GM18861 (cell line): ENCODE data around the gene ACADS.

Source experiments
- ATAC-seq: cut with Tn5 transposase; IDR thresholded peaks from one replicate; pipeline ENCODE4 v1.9.1; 2021; ENCODE audit not compliant: unreplicated experiment

Gene ACADS, protein sequence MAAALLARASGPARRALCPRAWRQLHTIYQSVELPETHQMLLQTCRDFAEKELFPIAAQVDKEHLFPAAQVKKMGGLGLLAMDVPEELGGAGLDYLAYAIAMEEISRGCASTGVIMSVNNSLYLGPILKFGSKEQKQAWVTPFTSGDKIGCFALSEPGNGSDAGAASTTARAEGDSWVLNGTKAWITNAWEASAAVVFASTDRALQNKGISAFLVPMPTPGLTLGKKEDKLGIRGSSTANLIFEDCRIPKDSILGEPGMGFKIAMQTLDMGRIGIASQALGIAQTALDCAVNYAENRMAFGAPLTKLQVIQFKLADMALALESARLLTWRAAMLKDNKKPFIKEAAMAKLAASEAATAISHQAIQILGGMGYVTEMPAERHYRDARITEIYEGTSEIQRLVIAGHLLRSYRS

DNA sequence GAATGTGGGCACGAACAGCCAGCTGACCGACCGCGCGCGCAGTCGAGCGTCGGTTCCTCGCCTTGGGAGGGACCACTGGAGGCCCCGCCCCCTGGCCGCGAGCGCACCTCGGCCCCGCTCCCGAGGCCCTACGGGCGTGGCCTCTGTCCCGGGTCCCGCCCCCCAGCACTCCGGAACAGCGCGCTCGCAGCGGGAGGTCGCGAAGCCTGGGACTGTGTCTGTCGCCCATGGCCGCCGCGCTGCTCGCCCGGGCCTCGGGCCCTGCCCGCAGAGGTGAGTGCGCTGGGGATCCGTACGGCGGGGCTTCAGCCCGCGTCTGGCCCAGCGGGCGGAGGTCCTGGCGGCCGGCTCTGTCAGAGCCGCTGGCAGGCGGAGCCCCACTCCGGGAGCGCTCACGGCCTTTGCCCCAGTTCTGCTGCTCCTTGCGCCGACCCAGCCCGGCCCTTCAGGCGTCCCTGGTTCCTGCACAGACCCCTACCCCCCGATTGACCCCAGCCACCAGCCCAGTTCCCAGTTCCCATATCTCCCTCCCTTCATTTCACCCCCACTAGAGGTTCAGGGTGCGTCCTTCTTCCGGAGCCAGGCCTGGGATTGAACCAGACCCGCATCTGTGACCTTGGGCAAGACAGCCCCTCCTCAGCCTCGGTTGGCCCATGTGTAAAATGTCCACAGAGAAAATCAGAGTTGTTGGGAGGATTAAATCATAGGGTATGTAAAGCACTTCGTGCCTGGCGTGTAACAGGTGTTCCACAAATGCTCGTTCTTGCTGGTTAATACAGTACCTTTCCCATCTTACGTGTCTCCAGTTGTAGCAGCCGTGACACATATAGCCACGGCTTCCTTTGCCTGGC lies at the start of gene ACADS:
Gene ACADS, plus strand, starts transcription at position 168 of the 851 bp plus-strand sequence. Its CDS starts 60 bp downstream, at position 228.
- ATAC-seq, result peak; percentile 88

DNA sequence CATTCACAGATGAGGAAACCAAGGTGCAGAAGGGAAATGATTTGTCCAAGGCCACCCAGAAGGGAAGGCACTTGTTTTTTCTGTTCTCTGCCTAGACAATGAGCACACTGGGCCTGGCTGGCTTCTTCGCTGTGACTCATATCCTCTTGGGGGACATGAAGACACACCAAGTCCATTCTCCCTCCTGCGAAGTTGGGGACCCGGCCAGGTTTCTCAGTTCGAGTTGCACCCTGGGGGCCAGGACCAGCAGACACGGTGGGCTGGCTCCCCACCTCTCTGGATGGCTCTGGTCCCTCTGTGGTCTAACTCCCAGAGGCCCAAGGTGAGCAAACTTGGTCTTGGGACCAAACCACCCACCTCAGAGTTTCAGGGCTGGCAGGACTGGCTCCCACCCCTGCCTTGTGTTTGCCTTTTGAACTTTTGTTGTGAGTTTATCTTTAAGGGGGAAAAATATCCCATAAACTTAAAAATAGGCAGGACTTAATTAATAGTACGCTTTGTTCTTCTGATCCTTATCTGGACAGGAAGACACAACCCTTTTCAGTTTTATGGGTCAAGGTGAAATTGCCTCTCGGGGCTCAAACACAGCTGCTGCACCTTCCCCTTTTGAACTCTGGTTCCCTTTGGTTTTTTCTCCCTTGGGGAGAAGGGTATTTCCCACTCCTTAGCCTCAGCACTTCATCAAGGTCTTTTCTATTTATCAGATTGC lies 47.7 kb upstream of the ACADS start:
- ATAC-seq, result peak; percentile 61

DNA sequence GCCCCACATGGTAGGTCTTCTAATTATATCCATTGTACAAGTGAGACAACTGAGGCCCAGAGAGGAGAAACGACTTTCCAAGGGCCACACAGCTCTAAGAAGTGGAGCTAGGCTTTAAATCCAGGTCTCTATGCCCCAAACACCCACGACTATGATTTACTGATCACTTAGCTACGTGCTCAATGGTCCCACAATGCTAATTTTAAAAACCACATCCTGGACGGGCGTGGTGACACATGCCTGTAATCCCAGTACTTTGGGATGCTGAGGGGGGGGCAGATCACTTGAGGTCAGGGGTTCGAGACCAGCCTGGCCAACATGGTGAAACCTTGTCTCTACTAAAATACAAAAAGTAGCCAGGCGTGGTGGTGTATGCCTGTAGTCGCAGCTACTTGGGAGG lies 47.1 kb upstream of the ACADS start:
- ATAC-seq, result no peak

DNA sequence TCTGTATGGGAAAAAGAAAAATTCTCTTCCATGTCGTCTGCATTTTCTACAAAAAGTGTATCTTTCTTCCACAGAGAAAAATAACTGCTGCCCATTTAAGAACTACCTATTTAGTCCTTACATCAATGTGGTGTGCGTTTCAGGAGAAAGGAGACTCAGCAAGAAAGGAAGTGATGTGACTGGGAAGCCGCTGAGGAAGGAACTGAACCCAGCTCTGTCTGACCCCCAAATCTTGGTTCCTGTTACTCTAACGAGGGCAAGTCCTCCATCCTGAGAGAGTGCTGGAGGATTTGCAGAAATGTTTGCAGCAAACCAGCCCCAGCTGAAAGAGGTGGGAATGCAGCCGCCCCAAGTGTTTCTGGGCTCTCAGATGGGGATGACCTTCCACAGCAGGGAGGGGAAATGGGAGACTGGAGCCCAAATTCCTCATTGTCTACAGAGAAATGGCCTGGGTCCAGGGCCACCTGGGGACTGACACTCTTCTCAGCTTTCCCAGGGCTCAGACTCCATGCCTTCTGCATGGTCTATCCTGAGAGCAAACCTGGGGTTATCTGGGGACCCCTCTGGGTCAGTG lies 45.4 kb upstream of the ACADS start:
- ATAC-seq, result no peak

DNA sequence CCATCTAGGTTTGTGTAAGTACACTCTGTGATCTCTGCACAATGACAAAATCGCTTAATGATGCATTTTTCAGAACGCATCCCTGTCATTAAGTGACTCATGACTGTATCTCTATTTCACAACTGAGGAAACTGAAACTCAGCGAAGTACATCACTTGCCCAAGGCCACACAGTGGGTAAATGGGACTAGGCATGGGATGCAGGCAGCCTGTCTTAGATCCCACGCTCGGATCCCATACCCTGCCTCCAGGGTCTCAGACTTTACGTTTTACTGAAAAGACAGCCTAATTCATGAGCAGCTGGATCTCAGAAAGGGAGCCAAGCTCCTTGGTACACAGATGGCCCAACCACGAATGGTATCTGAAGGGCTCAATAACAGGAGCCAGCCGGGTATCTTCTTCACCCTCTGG lies 41.1 kb upstream of the ACADS start:
- ATAC-seq, result peak; percentile 0

DNA sequence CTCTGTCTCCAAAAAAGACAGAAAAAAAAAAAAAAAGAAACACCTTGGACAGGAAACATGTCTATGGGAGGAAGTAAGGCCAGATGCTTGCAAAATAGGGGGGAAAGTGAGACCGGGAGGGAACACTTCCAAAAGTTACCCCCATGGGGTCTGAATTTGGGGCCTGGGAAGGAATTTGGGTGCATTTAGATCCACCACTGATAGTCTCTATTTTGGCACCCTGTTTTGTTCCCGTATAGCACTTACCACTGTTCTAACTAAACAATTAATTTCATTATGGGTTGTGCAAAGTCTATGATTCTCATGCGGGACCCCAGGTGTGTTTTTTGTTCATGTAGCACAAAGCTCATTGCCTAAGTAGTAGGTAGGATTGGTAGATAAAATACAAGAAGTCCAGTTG lies 40.1 kb upstream of the ACADS start:
- ATAC-seq, result no peak

DNA sequence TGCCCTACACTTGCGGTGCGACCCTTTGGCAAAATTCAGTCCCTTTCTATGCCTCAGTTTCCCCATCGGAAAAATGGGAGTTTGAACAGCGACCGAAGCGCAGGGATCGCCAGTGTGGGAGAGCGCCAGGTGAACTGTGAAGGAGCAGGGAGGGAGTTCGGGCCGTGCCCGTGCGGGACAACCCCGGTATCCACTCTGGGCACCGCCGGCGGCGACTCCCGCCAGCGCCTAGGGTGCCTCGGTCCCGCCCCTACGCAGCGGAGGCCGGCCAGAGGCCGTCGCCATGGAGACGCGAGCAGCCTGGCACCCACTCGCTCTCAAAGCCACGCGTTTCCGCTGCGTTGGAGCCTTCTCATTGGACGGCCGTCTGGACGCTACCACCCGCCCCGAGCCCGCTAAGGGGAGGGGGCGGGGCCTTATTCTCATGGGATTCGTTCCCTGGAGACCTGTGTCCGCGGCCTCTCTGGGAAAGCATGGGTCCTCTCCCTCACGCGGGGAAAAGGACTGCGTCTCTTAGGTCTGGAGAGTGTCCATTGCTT lies 39.4 kb upstream of the ACADS start:
- peak; percentile 64 for ATAC-seq

DNA sequence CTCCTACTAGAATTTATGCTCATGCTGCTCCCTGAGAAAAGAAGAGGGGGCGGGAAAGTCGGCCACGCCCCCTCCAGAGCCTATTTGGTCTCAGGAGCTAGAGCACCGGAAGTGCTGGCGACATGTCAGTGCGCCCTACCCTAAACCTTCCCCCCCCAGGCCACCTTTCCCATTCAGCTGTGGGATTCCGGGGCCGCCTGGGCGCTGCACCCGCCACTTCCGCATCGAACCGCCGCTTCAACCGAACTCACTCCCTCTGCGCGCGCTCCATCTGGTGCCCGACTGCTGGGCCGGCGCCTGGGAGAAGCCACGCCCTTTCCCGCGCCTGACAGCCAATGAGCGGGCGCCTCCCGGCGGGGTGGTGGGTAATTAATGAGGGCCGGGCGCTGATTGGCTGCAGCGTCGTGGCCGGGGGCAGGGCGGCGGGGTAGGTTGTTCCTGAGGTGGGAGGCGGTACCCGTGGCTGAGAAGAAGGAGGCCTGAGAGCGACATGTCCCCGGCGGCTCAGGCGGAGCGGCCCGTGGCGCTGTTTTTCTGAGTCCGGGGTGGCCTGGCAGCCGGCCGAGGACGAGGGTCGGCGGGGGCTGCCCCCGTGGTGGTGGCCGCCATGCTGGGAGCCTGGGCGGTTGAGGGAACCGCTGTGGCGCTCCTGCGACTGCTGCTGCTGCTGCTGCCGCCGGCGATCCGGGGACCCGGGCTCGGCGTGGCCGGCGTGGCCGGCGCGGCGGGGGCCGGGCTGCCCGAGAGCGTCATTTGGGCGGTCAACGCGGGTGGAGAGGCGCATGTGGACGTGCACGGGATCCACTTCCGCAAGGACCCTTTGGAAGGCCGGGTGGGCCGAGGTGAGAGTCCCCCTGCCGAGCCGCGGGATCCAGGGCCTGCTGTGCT lies 38.7 kb upstream of the ACADS start, which contains the start of gene MLEC:
Gene MLEC, plus strand, starts transcription at position 460 of the 888 bp plus-strand sequence. Its CDS starts 148 bp downstream, at position 608.
- peak; percentile 41 for ATAC-seq

DNA sequence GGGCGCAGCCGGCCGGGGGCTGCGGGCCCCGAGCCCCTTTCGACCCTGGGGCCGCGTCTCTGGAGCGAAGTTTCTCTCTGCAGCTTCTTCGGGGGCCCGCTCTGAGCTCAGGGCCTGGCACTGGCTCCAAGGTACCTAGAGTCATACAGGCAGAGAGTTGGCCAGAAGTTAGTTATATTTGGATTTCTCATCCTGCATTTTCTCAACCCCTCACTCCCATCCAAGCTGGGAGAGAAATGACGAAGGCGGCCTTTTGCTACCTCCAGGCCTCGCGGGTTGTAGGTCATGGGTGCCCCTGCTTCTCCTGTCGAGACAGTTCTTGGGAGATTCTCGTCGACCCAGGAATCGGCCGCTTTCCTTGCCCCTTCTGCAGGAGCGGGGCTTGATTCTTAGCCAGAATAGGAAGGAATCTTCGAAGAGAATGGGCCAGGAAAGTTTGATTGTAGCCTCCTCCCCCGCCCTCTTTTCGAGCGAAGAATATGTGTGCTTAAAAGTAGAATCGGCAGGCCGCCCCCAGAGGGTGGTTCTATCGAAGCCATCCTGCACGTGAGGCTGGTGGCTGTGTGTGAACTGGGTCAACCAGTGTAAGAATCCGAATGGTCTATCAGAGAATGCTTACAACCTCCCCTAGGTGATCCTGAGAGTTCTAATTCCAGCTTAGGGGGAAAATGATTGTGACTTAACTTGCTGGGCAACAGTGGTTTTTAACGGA lies 37.9 kb upstream of the ACADS start:
- no peak for ATAC-seq

DNA sequence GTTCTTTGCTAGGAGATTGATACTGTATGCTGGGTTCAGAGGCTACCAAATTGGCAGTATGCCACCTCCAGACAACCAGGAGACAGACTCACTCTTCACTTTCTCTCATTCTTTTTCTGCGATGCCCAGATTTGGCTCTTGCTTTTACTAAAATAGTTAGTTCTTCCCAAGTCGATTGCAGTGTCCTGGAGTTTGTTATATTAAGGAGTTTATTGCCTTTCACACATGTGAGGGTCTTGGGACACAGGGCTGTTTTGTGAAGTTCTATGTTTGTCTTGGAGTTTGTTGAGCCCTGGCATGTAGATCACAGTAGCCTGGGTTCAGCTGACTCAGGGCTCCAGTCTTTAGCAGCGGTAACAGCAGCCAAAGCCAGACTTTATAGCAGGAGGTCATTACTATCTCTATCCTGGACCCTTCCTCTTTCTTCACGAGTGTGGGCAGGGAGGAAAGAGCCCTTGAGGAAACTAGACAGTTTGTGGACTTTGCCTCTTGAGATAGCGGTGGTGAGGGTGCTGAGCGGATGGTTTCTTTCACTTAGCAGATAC lies 37.0 kb upstream of the ACADS start:
- ATAC-seq, result no peak

DNA sequence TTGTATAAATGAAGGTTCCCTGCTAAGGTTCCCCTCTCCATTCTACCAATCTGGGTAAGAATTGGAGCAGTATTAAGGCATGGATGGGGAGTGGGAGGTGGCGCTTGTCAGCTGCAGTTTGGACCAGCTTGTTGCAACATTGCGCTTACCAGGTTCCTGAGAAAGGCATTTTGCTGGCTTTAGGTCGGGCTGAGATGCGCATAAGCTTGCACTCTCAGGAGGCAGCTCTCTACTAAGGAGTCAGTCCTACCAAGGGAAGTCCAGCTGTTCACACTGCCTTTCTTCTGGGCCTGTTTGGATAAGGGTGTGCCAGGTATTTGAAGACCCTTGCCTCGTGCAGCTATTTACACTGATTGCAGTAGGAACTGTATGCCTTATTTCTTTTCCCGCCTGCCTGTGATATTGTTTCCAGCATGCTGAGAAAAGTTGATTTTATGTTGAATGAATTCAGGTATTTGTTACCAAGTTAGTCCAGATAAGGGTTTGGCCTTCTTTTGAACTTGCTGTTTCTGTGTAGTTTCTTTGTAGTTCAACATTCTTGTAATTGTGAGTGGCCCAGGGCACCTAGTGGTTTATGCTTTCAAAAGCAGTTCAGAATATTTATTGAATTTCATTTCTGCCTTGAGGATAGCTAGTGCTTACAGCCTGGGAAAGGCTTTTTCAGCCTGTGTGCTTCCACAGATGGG lies 36.1 kb upstream of the ACADS start:
- ATAC-seq, result no peak

DNA sequence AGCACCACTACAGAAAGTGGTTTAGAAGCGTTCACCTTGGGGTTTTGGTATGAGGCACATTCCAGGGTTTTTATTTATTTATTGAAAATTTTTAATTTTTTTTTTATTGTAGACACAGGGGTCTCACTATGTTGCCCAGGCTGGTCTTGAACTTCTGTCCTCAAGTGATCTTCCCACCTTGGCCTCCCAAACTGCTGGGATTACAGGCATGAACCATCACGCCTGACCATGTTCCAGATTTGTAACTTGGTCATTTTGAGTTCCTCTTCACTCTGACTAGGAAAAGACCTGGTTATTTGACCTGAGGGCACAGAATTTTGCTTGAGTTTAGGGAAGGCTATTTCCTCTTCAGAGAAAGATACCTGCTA lies 35.6 kb upstream of the ACADS start:
- no peak for ATAC-seq

DNA sequence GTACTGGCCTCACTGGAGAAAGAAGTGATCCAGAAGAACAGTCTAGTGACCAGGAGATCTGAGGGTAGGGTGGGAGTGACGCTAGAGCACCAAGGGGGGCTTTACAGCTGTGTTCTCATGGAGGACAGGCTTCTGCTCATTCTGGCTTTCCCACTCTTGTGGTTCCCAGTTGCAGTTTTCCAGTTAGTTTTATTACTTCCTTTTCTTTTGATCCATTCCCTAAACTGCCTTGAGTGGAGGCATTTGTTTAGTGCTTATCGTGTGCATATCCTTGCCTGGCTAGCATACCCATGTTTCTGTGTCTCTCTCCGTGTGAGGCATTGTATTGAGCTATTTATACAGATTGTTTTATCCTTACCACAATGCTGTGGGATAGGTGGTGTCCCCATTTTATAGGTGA lies 34.6 kb upstream of the ACADS start:
- ATAC-seq, result no peak

DNA sequence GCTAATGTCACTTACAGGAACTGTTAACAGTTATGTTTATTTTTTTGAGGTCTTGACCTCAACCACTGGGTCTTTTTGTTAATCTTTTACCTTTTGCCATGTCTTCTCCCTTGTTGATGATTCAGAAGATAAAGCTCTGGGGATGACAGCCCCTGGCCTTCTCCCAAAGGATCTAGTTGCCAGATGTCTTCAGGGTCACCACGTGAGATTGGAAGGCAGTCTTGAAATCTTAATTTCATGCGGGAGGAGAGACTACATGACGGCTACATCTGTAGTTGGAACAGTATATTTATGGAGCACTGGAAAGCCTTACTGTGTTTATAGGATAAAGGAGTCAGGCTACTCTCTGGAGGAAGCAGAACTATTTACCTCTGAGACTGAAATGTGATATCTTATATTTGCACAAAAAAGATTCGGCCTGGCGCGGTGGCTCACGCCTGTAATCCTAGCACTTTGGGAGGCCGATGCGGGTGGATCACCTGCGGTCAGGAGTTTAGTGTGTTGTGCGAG lies 33.0 kb upstream of the ACADS start:
- no peak for ATAC-seq

DNA sequence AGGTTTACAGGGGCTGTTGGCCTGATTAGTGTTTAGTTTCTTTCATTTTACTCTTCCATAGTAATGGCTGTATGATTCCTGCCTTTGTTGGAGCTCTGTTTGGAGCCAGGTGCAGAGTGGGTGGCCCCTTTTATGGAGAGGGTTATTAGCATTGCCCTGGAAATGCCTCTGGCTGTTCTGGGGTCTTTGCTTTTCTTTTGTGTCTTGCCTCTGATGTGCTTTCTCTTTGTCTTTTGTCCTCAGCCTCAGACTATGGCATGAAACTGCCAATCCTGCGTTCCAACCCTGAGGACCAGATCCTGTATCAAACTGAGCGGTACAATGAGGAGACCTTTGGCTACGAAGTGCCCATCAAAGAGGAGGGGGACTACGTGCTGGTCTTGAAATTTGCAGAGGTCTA lies 31.8 kb upstream of the ACADS start:
- no peak for ATAC-seq

DNA sequence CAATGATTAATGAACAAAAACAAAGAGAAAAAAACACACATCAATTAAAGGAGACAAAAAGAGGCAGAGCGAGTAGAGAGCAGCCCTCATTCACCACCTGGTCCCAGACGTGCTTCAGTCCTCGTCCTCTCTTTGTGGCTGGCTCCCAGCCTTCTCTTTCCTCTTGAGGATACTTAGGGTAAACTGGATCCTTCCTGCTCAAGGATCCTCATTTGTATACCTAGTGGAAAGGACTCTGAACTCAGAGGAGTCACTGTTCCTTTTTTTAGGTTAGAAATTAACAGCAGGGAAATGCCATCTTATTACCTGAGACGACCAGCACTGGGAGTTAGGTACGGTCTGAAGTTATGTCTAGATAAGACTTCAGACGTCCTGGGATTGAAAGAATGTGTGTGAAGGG lies 29.0 kb upstream of the ACADS start:
- no peak for ATAC-seq

DNA sequence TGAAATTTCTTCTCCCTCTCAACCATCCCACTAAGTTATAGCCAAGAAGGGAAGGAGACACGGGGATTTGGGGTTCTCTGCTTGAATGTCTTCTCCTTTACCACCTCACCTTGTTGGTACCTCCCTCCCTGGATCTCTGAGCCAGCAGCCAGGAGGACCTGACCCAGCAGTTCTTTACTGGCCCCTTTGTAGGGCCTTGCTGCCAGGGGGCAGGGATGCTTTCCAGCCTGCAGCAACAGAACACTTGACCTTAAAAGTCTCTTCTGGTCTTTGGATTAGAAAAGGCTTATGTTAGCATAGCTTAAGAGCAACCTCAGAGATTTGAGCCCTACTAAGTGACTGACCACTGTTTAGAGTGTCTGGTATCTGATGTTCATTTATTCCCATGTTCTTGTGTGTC lies 28.3 kb upstream of the ACADS start:
- no peak for ATAC-seq

DNA sequence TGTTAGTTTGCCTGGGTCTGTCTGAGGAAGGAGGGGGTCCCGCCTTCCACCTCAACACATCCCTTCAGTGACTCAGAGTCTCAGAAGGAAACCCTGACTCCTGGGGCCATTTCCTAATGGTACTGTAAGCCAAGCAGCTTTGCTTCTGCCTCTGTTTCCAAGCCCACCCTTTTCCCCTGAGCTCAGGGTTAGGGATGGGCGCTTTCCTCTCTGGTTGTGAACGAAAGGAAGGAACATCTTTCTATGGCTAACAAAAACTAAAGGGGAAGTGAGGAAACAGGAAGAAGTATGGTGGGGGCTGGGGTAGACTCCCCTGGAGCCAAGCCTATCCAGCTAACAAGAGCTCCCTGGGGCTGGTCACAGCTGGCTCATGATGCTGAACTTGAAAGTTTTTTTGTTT lies 27.0 kb upstream of the ACADS start:
- no peak for ATAC-seq
